Fibroblast of lung (primary cell): ENCODE data around the gene TWNK. TPM values are rescaled to one million over a fixed set of nuclear protein-coding genes. Genes with fewer than 3 reads are reported as not detected.

Experiments
- DNase-seq, 2 donors: peaks; one replicate each; pipeline versions ENCODE4 v3.0.0 to v3.0.0-alpha.2; 2010; ENCODE audit warnings: low read depth in 2 of 2
- H2AFZ ChIP-seq: 2 replicates; pipeline ENCODE4 v1.5.1; 2012; ENCODE audit warnings: low read length, control low read depth, inconsistent platforms
- H3K27ac ChIP-seq: 2 replicates; pipeline ENCODE4 v1.5.1; 2011; ENCODE audit warnings: low read length, control low read depth; ENCODE audit not compliant: insufficient read depth
- H3K27me3 ChIP-seq: 2 replicates; pipeline ENCODE4 v1.5.1; 2011; ENCODE audit warnings: mild to moderate bottlenecking, low read length; ENCODE audit not compliant: control insufficient read depth, insufficient read depth
- H3K36me3 ChIP-seq: 2 replicates; pipeline ENCODE4 v1.5.1; 2011; ENCODE audit warnings: low read length; ENCODE audit not compliant: control insufficient read depth, insufficient read depth
- H3K4me1 ChIP-seq: 2 replicates; pipeline ENCODE4 v1.5.1; 2011; ENCODE audit warnings: low read length; ENCODE audit not compliant: control insufficient read depth, insufficient read depth; ENCODE audit errors: extremely low read depth
- H3K4me2 ChIP-seq: 2 replicates; pipeline ENCODE4 v1.5.1; 2011; ENCODE audit warnings: low read length, control low read depth; ENCODE audit not compliant: insufficient read depth; ENCODE audit errors: extremely low read depth
- H3K4me3 ChIP-seq, 4 experiments: fragments of 200-600 bp in 1 of 4; sonication (generic) in 1 of 4; replicated peaks in 1 of 4; 2 replicates each; pipeline ENCODE4 v1.5.1; 2011 to 2016; ENCODE audit warnings: low read length in 4 of 4, low read depth in 3 of 4, mild to moderate bottlenecking in 3 of 4, control low read depth in 2 of 4, inconsistent platforms in 1 of 4, mixed read lengths in 1 of 4; ENCODE audit not compliant: insufficient read depth in 1 of 4; ENCODE audit errors: control extremely low read depth in 1 of 4
- H3K79me2 ChIP-seq: 2 replicates; pipeline ENCODE4 v1.5.1; 2012; ENCODE audit warnings: mild to moderate bottlenecking, low read length, inconsistent platforms; ENCODE audit not compliant: control insufficient read depth, insufficient read depth
- H3K9ac ChIP-seq: 2 replicates; pipeline ENCODE4 v1.5.1; 2011; ENCODE audit warnings: mild to moderate bottlenecking, low read length, control low read depth; ENCODE audit not compliant: insufficient read depth
- H3K9me3 ChIP-seq: 2 replicates; pipeline ENCODE4 v1.5.1; 2012; ENCODE audit warnings: low read depth, low read length; ENCODE audit not compliant: control insufficient read depth, insufficient read depth
- H4K20me1 ChIP-seq: 2 replicates; pipeline ENCODE4 v1.5.1; 2011; ENCODE audit warnings: low read length; ENCODE audit not compliant: control insufficient read depth, insufficient read depth; ENCODE audit errors: extremely low read depth
- CTCF ChIP-seq, 2 donors: IDR thresholded peaks in 1 of 2; conservative IDR thresholded peaks in 1 of 2; 1 replicate in 1 of 2; 2 replicates in 1 of 2; pipeline ENCODE4 v1.5.1; 2011 to 2012; ENCODE audit warnings: low read length in 2 of 2, control low read depth in 1 of 2, inconsistent platforms in 1 of 2, low read depth in 1 of 2, mild to moderate bottlenecking in 1 of 2
- EZH2 ChIP-seq: IDR thresholded peaks from 2 replicates; pipeline ENCODE4 v1.5.1; 2012; ENCODE audit warnings: low read length, control low read depth, mild to moderate bottlenecking; ENCODE audit errors: missing control alignments
- polyA plus RNA-seq, 2 donors: library from polyadenylated mRNA; depleted of rRNA in 1 of 2; stranded (reverse) in 1 of 2; unstranded in 1 of 2; fragments of >200 nt; gene quantifications; 2 replicates each; pipeline ENCODE4 v1.2.1, GENCODE V29; 2011 to 2012; ENCODE audit warnings: missing spikeins in 1 of 2
- total RNA-seq: library from RNA; depleted of rRNA; stranded (reverse); fragments of >200 nt; gene quantifications from 2 replicates; pipeline ENCODE4 v1.2.1, GENCODE V29; 2014

TWNK gene
- total and polyA plus RNA-seq, 2 donors (not counting 1 experiment from before 2014, with no cell fraction given) = 3.8 to 6.1 TPM

DNA sequence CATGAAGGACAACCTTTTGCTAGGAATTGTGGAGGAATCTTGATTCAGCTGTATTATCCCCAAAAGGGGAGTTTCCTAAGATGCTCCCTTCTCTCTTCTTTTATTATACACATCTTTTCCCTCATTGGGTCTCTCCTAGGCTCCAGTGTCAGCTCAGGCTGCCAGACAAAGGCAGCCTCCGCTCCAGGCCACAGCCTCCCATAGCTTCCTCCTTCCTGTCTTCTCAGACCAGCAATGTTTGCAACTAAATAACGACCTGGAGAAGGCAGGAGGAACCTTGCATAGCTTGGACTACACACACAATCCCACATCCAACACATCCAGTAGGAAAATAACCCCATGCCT lies 56.0 kb downstream of the TWNK start:
- H3K79me2 ChIP-seq = no peaks in the 10 kb centered on the region
- peak overlapping the region; percentile 81 for H3K4me2 ChIP-seq
- H3K9ac ChIP-seq = peak overlapping the region; percentile 67
- H3K36me3 ChIP-seq = peaks cover 4% of the 10 kb centered on the region
- peak overlapping the region; percentile 59 for H2AFZ ChIP-seq
- peak overlapping the region; percentile 88 for H3K27ac ChIP-seq
- TF ChIP-seq CTCF (conservative IDR thresholded peaks at IDR 0.05 in 1 of 2, IDR thresholded peaks at IDR 0.05 in 1 of 2; ENCODE audit: low read depth in 1 of 2, low read length in 2 of 2) (no peak), EZH2 (no peak)
- peak overlapping the region; percentile 20 to 68 (median 54) for H3K4me3 ChIP-seq
- DNase-seq = no peak
- peaks cover 8% of the 10 kb centered on the region for H3K4me1 ChIP-seq
- H4K20me1 ChIP-seq = no peaks in the 10 kb centered on the region
- H3K9me3 ChIP-seq = no peaks in the 10 kb centered on the region
- peaks cover 8% of the 10 kb centered on the region for H3K27me3 ChIP-seq

Other genes starting within 250 kb of the TWNK start
- gene PAX2, start 242.0 kb upstream of the TWNK start, total RNA-seq = under 0.01 TPM in 1 of 2 replicates, not detected in the other
- not detected in 2 replicates for gene PAX2, start 242.0 kb upstream of the TWNK start, polyA plus RNA-seq
- 32.5 and 34.9 TPM in 2 replicates for gene SLF2, start 74.6 kb upstream of the TWNK start, total RNA-seq
- 11.1 and 16.6 TPM in 2 replicates for gene SLF2, start 74.6 kb upstream of the TWNK start, polyA plus RNA-seq
- gene SEMA4G, start 18.0 kb upstream of the TWNK start, total RNA-seq = 0.51 and 1.8 TPM in 2 replicates
- 3.2 and 3.5 TPM in 2 replicates for gene SEMA4G, start 18.0 kb upstream of the TWNK start, polyA plus RNA-seq
- 54.4 and 61.4 TPM in 2 replicates for gene MRPL43, start within 50 bp of the TWNK start, total RNA-seq
- 62.1 and 87.5 TPM in 2 replicates for gene MRPL43, start within 50 bp of the TWNK start, polyA plus RNA-seq
- 120 and 129 TPM in 2 replicates for gene LZTS2, start 12.3 kb downstream of the TWNK start, total RNA-seq
- gene LZTS2, start 12.3 kb downstream of the TWNK start, polyA plus RNA-seq = 33.2 and 34.7 TPM in 2 replicates
- gene PDZD7, start 43.6 kb downstream of the TWNK start, total RNA-seq = 1.3 TPM in 2 replicates
- gene PDZD7, start 43.6 kb downstream of the TWNK start, polyA plus RNA-seq = 0.42 and 0.50 TPM in 2 replicates
- gene SFXN3, start 43.7 kb downstream of the TWNK start, total RNA-seq = 39.3 and 55.0 TPM in 2 replicates
- 79.3 and 90.9 TPM in 2 replicates for gene SFXN3, start 43.7 kb downstream of the TWNK start, polyA plus RNA-seq
- 14.4 and 19.8 TPM in 2 replicates for gene KAZALD1, start 74.4 kb downstream of the TWNK start, total RNA-seq
- gene KAZALD1, start 74.4 kb downstream of the TWNK start, polyA plus RNA-seq = 4.6 and 15.3 TPM in 2 replicates
- gene TLX1, start 143.8 kb downstream of the TWNK start, total RNA-seq = not detected in 2 replicates
- gene TLX1, start 143.8 kb downstream of the TWNK start, polyA plus RNA-seq = not detected in 2 replicates
- gene LBX1, start 241.9 kb downstream of the TWNK start, total RNA-seq = under 0.01 TPM in 2 replicates
- 0.01 TPM in 1 of 2 replicates, not detected in the other for gene LBX1, start 241.9 kb downstream of the TWNK start, polyA plus RNA-seq